Body of pancreas (tissue), 4 donors: ENCODE measurements around the gene NFATC4.

Experiments used
- CTCF ChIP-seq, 7 experiments: fragments of 450-650 bp in 4 of 7; fragments of 200-600 bp in 3 of 7; sonication (generic) in 3 of 7; IDR thresholded peaks; one replicate each; pipeline ENCODE4 v1.5.1; 2016 to 2019; ENCODE audit warnings: antibody characterized with exemption in 7 of 7
- POLR2A ChIP-seq, 3 donors: fragments of 450-650 bp; IDR thresholded peaks; one replicate each; pipeline ENCODE4 v1.6.1; 2016; ENCODE audit warnings: antibody characterized with exemption in 3 of 3, mild to moderate bottlenecking in 2 of 3

- no peak for TF ChIP-seq CTCF (IDR thresholded peaks at IDR 0.05)
- TF ChIP-seq POLR2A (IDR thresholded peaks at IDR 0.05) = no peak
Observed at GRCh38 chr14:24416254-24416931, 48.4 kb downstream of the NFATC4 start.
